Measurements from ENCODE around the gene CRTC1. TPM values are rescaled to one million over a fixed set of nuclear protein-coding genes. Genes with fewer than 3 reads are reported as not detected.
"Not testable (repeated sequence)": the region's sequence is repeated elsewhere in the genome, so short reads cannot be mapped to it uniquely, and the experiment has no call there.

The CRTC1 gene
- total RNA-seq, 2 donors from 2014 or later = 4.0 to 5.8 TPM

DNA sequence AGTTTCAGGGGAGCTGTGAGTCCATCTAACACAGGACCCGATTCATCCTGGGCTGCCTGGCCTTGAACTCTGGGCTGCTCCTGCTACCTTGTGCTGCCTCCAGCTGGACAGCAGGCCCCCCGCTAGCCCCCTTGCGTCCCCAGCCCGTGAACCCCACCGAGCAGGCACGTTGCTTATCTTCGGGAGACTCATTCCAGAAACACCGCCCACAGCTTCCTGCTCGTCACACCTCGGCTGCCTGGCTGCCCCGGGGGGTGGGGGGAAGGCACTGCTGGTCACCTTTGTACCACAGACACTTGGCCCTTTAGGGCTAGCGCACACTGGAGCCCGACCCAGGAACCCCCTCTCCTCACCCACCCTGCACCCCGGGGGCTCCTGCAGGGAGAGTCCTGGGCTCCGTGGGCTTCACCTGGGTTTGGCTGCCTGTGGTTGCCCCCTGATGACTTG lies 48.1 kb downstream of the CRTC1 start:
- TF ChIP-seq, protein P1, sequence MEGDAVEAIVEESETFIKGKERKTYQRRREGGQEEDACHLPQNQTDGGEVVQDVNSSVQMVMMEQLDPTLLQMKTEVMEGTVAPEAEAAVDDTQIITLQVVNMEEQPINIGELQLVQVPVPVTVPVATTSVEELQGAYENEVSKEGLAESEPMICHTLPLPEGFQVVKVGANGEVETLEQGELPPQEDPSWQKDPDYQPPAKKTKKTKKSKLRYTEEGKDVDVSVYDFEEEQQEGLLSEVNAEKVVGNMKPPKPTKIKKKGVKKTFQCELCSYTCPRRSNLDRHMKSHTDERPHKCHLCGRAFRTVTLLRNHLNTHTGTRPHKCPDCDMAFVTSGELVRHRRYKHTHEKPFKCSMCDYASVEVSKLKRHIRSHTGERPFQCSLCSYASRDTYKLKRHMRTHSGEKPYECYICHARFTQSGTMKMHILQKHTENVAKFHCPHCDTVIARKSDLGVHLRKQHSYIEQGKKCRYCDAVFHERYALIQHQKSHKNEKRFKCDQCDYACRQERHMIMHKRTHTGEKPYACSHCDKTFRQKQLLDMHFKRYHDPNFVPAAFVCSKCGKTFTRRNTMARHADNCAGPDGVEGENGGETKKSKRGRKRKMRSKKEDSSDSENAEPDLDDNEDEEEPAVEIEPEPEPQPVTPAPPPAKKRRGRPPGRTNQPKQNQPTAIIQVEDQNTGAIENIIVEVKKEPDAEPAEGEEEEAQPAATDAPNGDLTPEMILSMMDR (IDR thresholded peaks at IDR 0.05) = no peak
- Histone ChIP-seq H3K36me3 (no peaks in the 10 kb centered on the region), H3K27ac (no peak overlapping the region), H3K4me1 (peaks cover 0 to 19% of the 10 kb centered on the region in 2 donors), H3K9me3 (no peaks in the 10 kb centered on the region), H3K27me3 (no peaks in the 10 kb centered on the region), H3K4me3 (no peak overlapping the region)
- no peak for DNase-seq (ENCODE audit: low spot score)

DNA sequence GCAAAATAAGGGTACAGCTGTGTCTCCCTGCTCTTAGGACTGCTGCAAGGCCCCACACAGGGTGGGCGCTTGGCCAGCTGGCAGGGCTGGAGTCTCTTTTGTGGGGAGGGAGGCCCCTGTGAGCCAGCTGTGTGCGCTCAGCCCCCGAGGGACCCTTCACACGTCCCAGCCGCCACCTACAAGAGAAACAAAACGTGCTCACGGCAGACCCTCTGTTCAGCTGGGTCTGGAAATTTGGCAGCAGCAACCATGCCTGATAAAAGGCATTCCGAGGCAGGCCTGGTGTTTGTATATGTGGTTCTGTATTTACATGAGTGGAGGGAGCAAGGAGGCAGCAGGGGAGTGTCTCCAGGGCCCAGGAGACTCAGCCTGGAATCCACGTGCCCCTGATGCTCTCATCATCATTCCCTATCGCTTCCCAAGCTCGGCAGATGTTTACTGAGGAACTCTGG lies 49.7 kb downstream of the CRTC1 start:
- no peak overlapping the region for H3K4me3 ChIP-seq
- H3K9me3 ChIP-seq = no peaks in the 10 kb centered on the region
- no peaks in the 10 kb centered on the region for H3K36me3 ChIP-seq
- no peak for DNase-seq (ENCODE audit: low spot score)
- H3K27ac ChIP-seq = no peak overlapping the region
- H3K27me3 ChIP-seq = no peaks in the 10 kb centered on the region
- peaks cover 0 to 19% of the 10 kb centered on the region in 2 donors for H3K4me1 ChIP-seq
- TF ChIP-seq, protein P1 (IDR thresholded peaks at IDR 0.05) = no peak

DNA sequence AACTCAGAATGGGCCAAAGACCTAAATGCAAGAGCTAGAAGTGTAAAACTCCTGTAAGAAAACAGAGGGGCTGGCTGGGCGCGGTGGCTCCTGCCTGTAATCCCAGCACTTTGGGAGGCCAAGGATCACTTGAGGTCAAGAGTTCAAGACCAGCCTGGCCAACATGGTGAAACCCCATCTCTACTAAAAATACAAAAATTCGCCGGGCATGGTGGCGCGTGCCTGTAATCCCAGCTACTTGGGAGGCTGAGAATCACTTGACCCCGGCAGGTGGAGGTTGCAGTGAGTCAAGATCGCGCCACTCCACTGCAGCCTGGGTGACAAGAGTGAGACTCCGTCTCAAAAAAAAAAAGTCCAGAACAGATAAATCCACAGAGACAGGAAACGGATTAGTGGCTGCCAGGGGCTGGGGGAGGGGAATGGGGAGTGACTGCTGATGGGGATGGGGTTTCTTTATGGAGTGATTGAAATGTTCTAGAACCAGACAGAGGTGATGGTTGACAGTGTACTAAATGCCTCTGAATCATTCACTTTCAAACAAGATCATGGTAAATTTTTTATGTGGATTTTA lies 50.4 kb downstream of the CRTC1 start:
- peaks cover 0 to 19% of the 10 kb centered on the region in 2 donors for H3K4me1 ChIP-seq
- not testable (repeated sequence) for H3K27me3 ChIP-seq; DNase-seq (ENCODE audit: low spot score); H3K27ac ChIP-seq; H3K4me3 ChIP-seq; H3K9me3 ChIP-seq; H3K36me3 ChIP-seq

DNA sequence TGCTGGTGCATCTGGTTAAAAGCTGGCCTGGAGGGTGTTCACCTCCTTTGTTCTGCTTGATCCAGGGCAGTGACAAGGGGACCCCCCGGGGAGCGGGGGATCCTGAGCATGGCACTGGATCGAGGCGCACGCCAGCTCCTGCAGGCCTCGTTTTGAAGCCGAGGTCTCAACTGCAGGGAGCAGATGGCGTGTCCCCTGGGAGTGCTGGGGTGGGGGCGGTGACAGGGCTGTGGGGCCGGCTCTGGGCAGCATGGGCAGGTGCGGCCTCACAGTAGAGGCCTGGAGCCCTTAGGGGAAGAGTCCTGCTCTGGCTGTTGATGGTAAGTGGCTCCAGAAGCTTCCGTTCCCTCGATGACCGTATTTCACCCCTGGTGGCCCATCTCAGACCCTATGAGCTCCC lies 51.8 kb downstream of the CRTC1 start:
- H3K27me3 ChIP-seq = no peaks in the 10 kb centered on the region
- H3K27ac ChIP-seq = no peak overlapping the region
- no peaks in the 10 kb centered on the region for H3K36me3 ChIP-seq
- H3K4me1 ChIP-seq = peaks cover 0 to 19% of the 10 kb centered on the region in 2 donors
- TF ChIP-seq, protein P1 (IDR thresholded peaks at IDR 0.05) = no peak
- no peaks in the 10 kb centered on the region for H3K9me3 ChIP-seq
- no peak overlapping the region for H3K4me3 ChIP-seq
- DNase-seq (ENCODE audit: low spot score) = no peak

DNA sequence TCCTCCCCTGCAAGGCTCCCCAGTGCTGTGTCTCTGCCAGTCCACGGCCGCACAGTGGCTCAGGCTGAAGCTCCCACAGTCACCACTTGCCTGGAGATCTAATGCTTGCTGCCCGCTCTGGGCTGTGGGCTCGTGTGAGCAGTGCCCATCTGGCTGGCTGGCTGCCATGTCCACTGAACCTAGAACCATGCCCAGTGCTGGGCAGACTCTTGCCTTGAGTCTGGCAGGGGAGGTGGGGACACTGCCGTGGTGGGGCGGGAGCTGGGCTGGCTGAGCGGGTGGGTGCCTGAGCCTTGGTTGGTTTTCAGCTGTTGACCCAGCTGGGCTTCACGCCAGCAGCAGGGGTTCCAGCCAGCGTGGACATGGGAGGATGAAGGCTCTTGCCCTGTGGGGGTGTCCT lies 52.3 kb downstream of the CRTC1 start:
- Histone ChIP-seq H3K27me3 (no peaks in the 10 kb centered on the region), H3K4me1 (peaks cover 0 to 21% of the 10 kb centered on the region in 2 donors), H3K36me3 (no peaks in the 10 kb centered on the region), H3K4me3 (no peak overlapping the region), H3K27ac (no peak overlapping the region), H3K9me3 (no peaks in the 10 kb centered on the region)
- TF ChIP-seq, protein P1 (IDR thresholded peaks at IDR 0.05) = no peak
- DNase-seq (ENCODE audit: low spot score) = no peak

DNA sequence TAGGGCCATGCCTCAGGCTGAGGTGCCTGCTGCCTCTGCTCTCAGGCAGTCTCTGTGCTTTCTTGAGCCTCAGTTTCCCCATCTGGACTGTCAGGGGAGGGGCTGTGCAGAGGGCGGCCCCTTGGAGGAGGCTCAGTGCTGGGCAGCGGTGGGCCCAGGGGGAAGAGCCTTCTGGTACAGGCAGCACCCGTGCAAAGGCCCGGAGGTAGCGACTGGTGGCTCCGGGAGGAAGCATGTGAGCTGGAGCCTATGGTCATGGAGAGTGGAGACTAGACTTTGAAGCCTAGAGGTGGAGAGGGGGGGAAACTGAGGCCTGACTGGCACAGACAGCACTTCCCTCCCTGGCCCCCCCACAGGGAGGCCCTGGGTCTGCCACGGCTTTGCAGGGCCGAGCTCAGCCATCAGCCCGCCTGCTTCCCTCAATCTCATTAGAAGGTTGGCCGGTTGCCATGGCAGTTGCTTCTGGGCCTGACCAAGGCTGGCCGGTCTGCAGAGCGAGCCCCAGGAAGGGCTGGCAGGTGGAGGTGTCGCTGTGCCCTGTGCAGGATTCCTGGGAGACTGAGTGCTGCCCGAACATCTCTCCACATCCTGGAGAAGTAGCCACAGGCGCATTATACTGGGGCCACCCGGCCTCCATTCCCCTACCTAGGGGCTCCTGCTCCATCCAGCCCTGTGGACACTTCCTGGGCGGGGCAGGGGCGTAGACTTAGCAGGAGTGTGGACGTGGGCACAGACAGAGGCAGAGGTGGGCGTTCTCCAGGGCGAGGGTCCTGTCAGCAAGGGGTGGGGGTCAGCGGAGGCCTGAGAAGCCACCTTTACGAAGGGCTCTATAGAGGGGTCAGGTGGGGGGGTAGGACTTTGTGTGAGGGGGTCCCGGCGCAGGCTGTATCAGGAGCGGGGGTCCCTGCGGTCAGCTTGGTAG lies 53.2 kb downstream of the CRTC1 start:
- TF ChIP-seq, protein P1 (IDR thresholded peaks at IDR 0.05) = no peak
- no peaks in the 10 kb centered on the region for H3K27me3 ChIP-seq
- H3K4me1 ChIP-seq = peaks cover 0 to 27% of the 10 kb centered on the region in 2 donors
- no peak overlapping the region for H3K4me3 ChIP-seq
- H3K27ac ChIP-seq = no peak overlapping the region
- H3K9me3 ChIP-seq = no peaks in the 10 kb centered on the region
- H3K36me3 ChIP-seq = no peaks in the 10 kb centered on the region
- DNase-seq (ENCODE audit: low spot score) = no peak
